ENCODE results near the gene VTI1A. TPM values are rescaled to one million over a fixed set of nuclear protein-coding genes. Genes with fewer than 3 reads are reported as not detected.
"Not testable (repeated sequence)": the region's sequence is repeated elsewhere in the genome, so short reads cannot be mapped to it uniquely, and the experiment has no call there.

The VTI1A gene
- total RNA-seq, 1 donor from 2014 or later, result 34.6 TPM

GRCh38 chr10:112722758-112723157, 275.7 kb downstream of the VTI1A start:
- no peak for DNase-seq (ENCODE audit: low spot score in 2 of 2, unreplicated experiment in 2 of 2)
- H3K36me3 Mint-ChIP-seq, result peaks cover 4% of the 10 kb centered on the region
- H3K4me1 Mint-ChIP-seq, result peaks cover 26% of the 10 kb centered on the region
- H3K4me3 Mint-ChIP-seq, result no peak overlapping the region
- H3K9me3 Mint-ChIP-seq, result peaks cover 11% of the 10 kb centered on the region
- H3K27ac Mint-ChIP-seq, result peak overlapping the region; percentile 19
- TF ChIP-seq, protein P1, sequence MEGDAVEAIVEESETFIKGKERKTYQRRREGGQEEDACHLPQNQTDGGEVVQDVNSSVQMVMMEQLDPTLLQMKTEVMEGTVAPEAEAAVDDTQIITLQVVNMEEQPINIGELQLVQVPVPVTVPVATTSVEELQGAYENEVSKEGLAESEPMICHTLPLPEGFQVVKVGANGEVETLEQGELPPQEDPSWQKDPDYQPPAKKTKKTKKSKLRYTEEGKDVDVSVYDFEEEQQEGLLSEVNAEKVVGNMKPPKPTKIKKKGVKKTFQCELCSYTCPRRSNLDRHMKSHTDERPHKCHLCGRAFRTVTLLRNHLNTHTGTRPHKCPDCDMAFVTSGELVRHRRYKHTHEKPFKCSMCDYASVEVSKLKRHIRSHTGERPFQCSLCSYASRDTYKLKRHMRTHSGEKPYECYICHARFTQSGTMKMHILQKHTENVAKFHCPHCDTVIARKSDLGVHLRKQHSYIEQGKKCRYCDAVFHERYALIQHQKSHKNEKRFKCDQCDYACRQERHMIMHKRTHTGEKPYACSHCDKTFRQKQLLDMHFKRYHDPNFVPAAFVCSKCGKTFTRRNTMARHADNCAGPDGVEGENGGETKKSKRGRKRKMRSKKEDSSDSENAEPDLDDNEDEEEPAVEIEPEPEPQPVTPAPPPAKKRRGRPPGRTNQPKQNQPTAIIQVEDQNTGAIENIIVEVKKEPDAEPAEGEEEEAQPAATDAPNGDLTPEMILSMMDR (IDR thresholded peaks at IDR 0.05; ENCODE audit: unreplicated experiment), result no peak
- H3K27me3 Mint-ChIP-seq (ENCODE audit: low read depth), result no peaks in the 10 kb centered on the region

GRCh38 chr10:112723876-112724275, 276.9 kb downstream of the VTI1A start:
- H3K4me1 Mint-ChIP-seq, result peaks cover 26% of the 10 kb centered on the region
- peaks cover 4% of the 10 kb centered on the region for H3K36me3 Mint-ChIP-seq
- H3K4me3 Mint-ChIP-seq, result no peak overlapping the region
- DNase-seq (ENCODE audit: low spot score in 2 of 2, unreplicated experiment in 2 of 2), result no peak
- TF ChIP-seq, protein P1 (IDR thresholded peaks at IDR 0.05; ENCODE audit: unreplicated experiment), result no peak
- H3K27ac Mint-ChIP-seq, result peak overlapping the region; percentile 70
- H3K9me3 Mint-ChIP-seq, result peaks cover 11% of the 10 kb centered on the region
- no peaks in the 10 kb centered on the region for H3K27me3 Mint-ChIP-seq (ENCODE audit: low read depth)

DNA sequence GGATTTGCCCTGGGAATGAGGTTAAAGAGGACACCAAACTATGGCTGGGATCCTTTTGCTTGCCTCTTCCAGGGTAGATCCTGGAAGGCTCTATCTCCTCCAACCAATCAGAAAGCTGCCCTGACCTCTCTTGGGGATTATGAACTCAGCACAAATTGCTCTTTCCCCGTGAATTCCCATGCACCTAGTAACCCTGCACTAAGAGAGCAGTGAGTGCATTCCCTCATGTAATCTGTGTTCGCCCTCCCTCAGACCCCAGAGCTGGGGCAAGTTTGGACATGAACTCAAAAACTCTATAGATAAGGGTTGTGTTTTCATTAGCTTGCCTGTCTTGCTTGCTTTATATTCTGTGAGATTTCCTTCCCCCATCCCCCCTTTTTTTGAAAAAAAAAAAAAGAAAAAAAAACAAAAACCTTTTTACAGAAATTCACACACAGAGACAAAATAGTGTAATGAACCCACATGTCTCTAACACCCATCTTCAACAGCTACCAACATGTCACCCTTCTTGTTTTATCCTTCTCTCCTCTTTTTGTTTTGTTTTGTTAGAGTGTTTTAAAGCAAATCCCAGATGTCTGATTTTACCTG, 277.5 kb downstream of the VTI1A start:
- Mint-ChIP-seq H3K4me1 (peaks cover 28% of the 10 kb centered on the region), H3K27ac (peak overlapping the region; percentile 70)
- no peak for DNase-seq (ENCODE audit: low spot score in 2 of 2, unreplicated experiment in 2 of 2)

DNA sequence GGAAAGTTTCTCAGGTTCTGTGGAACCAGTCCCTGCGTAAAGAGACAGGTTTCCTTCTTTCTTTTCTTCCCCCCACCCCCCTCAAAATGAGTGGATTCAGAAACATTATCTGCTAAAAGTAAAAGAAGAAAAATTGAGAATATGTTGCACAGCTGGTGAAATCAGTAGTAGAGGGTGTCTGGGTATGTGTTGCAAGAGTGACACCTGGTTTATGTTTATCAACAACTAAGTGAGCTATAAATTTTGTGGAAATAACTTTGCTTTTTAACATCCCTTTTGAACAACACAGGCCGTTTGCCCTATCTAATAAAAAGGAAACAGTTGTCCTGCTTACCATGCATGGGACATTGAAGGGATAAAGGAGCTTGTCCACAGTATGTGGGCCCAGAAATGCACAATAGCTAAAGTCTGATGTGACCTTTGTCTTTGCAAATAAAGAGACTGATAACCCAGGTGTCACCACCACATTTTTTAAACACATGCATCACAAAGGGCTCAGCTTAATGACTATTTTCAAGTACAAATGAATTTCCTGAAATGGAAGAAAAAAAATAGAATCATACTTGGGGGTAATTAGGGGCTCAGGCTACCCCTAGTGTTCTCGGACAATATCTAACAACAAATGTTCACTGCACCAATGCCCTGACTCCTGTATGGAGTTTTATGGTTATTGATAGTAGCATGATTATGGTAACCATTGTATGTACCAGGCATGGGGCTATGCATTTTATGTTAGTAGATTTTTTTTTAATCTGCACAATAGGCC, 281.3 kb downstream of the VTI1A start:
- no peaks in the 10 kb centered on the region for H3K27me3 Mint-ChIP-seq (ENCODE audit: low read depth)
- peaks cover 43% of the 10 kb centered on the region for H3K4me1 Mint-ChIP-seq
- H3K9me3 Mint-ChIP-seq, result peaks cover 7% of the 10 kb centered on the region
- TF ChIP-seq, protein P1 (IDR thresholded peaks at IDR 0.05; ENCODE audit: unreplicated experiment), result no peak
- no peak overlapping the region for H3K27ac Mint-ChIP-seq
- H3K4me3 Mint-ChIP-seq, result no peak overlapping the region
- no peak for DNase-seq (ENCODE audit: low spot score in 2 of 2, unreplicated experiment in 2 of 2)
- H3K36me3 Mint-ChIP-seq, result peaks cover 4% of the 10 kb centered on the region

More for the DNA sequence above, 277.5 kb downstream of the VTI1A start:
- TF ChIP-seq, protein P1 (IDR thresholded peaks at IDR 0.05; ENCODE audit: unreplicated experiment), result no peak
- Mint-ChIP-seq H3K4me3 (no peak overlapping the region), H3K36me3 (peaks cover 4% of the 10 kb centered on the region), H3K27me3 (ENCODE audit: low read depth) (no peaks in the 10 kb centered on the region), H3K9me3 (peaks cover 11% of the 10 kb centered on the region)

DNA sequence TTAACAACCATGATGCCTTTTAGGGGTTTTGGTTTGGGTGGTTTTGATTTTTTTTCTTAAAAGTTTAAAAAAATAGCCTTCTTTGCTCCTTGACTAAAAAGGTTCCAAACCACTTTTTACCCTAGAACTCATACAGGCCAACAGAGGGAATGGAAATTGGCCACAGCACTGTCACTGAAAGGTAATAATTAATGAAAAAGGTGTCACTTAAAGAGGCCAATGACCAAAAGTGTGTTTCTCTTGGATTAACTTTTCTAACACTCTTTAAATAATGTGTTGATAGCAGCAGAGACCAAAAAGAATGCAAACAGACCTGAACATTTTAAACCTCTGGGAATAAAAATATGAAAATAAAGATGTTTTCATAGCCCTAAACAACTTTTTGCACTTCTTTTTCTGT, 282.0 kb downstream of the VTI1A start:
- Mint-ChIP-seq H3K9me3 (peaks cover 7% of the 10 kb centered on the region), H3K36me3 (peaks cover 4% of the 10 kb centered on the region)
- TF ChIP-seq, protein P1 (IDR thresholded peaks at IDR 0.05; ENCODE audit: unreplicated experiment), result no peak

DNA sequence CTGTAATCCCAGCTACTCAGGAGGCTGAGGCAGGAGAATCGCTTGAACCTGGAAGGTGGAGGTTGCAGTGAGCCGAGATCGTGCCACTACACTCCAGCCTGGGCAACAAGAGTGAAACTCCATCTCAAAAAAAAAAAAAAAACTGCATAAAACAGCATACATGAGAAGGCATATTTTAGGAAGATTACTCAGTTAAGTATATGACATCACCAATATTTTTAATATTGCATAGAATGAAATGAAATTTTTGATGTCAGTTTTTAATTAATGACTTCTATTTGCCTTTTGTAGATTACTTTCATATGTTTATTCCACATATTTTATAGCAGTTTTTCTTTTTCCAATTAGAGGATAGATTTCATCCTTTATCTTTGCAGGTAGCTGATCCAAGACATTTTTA, 284.4 kb downstream of the VTI1A start:
- H3K4me3 Mint-ChIP-seq; H3K36me3 Mint-ChIP-seq; H3K9me3 Mint-ChIP-seq; H3K27ac Mint-ChIP-seq; DNase-seq (ENCODE audit: low spot score in 2 of 2, unreplicated experiment in 2 of 2); H3K27me3 Mint-ChIP-seq (ENCODE audit: low read depth): not testable (repeated sequence)
- peaks cover 32% of the 10 kb centered on the region for H3K4me1 Mint-ChIP-seq

More for the DNA sequence above, 282.0 kb downstream of the VTI1A start:
- Mint-ChIP-seq H3K4me1 (peaks cover 39% of the 10 kb centered on the region), H3K4me3 (no peak overlapping the region), H3K27ac (no peak overlapping the region), H3K27me3 (ENCODE audit: low read depth) (no peaks in the 10 kb centered on the region)
- DNase-seq (ENCODE audit: low spot score in 2 of 2, unreplicated experiment in 2 of 2), result no peak
